Femur (tissue), 1 donor: ENCODE results near the gene SLC6A3.

ENCODE experiments used
- DNase-seq: peaks from one replicate; pipeline ENCODE4 v3.0.0-alpha.2; 2017

SLC6A3 gene

GRCh38 chr5:1419476-1420210 lies 25.6 kb downstream of the SLC6A3 start:
- no peak for DNase-seq

- DNase-seq: no peak
These were observed 26.3 kb downstream of the SLC6A3 start for GRCh38 chr5:1418921-1419280.

- DNase-seq: no peak
These were observed 26.9 kb downstream of the SLC6A3 start for GRCh38 chr5:1418238-1418920.

- DNase-seq: no peak
These were observed 27.5 kb downstream of the SLC6A3 start for GRCh38 chr5:1417586-1418225.

- DNase-seq: no peak
These were observed 28.3 kb downstream of the SLC6A3 start for GRCh38 chr5:1416856-1417469.

GRCh38 chr5:1415626-1416360 lies 29.4 kb downstream of the SLC6A3 start:
- no peak for DNase-seq

- no peak for DNase-seq
These were observed 30.2 kb downstream of the SLC6A3 start for GRCh38 chr5:1415059-1415425.

GRCh38 chr5:1414311-1415058 lies 30.8 kb downstream of the SLC6A3 start:
- DNase-seq: no peak

GRCh38 chr5:1413611-1414241 lies 31.5 kb downstream of the SLC6A3 start:
- no peak for DNase-seq

GRCh38 chr5:1413211-1413610 lies 32.0 kb downstream of the SLC6A3 start:
- no peak for DNase-seq

GRCh38 chr5:1412621-1413020 lies 32.6 kb downstream of the SLC6A3 start:
- DNase-seq: no peak

GRCh38 chr5:1412163-1412562 lies 33.1 kb downstream of the SLC6A3 start:
- no peak for DNase-seq

GRCh38 chr5:1411099-1411498 lies 34.1 kb downstream of the SLC6A3 start:
- DNase-seq: no peak

GRCh38 chr5:1410156-1411014 lies 34.9 kb downstream of the SLC6A3 start:
- DNase-seq: no peak

- DNase-seq: no peak
These were observed 35.7 kb downstream of the SLC6A3 start for GRCh38 chr5:1409381-1410110.

GRCh38 chr5:1406681-1407640 lies 38.3 kb downstream of the SLC6A3 start:
- no peak for DNase-seq

GRCh38 chr5:1405539-1406530 lies 39.4 kb downstream of the SLC6A3 start:
- DNase-seq: no peak

- DNase-seq: no peak
These were observed 40.1 kb downstream of the SLC6A3 start for GRCh38 chr5:1405121-1405520.
